Naive thymus-derived CD4-positive, alpha-beta T cell (primary cell): ENCODE data around the gene CAPS2. TPM values are rescaled to one million over a fixed set of nuclear protein-coding genes. Genes with fewer than 3 reads are reported as not detected.

Source experiments
- ATAC-seq: fragments of 150-1000 bp; cut with Tn5 transposase; 2 replicates; pipeline ENCODE4 v1.10.0; 2021; ENCODE audit warnings: mild to moderate bottlenecking, moderate library complexity
- CTCF ChIA-PET: fragments of 350-600 bp; sonication (Branson Sonifier 250); formaldehyde crosslinking; loops from one replicate; lab custom pipeline; 2021; ENCODE audit warnings: antibody characterized with exemption; lab: Charles Lee
- POLR2A ChIA-PET: fragments of 350-600 bp; sonication (Branson Sonifier 250); formaldehyde crosslinking; loops from one replicate; lab custom pipeline; 2021; ENCODE audit warnings: antibody characterized with exemption, inconsistent platforms; lab: Charles Lee
- DNase-seq, 9 donors: peaks; one replicate each; pipeline versions ENCODE4 v3.0.0 to v3.0.0-alpha.2; 2020 to 2022; ENCODE audit warnings: mixed read lengths in 1 of 9
- H3K27ac ChIP-seq: one replicate; pipeline ENCODE4 v1.7.0; 2013; ENCODE audit warnings: mild to moderate bottlenecking, low read depth, low read length, moderate library complexity
- H3K27me3 ChIP-seq, 2 donors: one replicate each; pipeline ENCODE4 v1.7.0; 2013; ENCODE audit warnings: low read length in 2 of 2, mild to moderate bottlenecking in 2 of 2, moderate library complexity in 2 of 2; ENCODE audit not compliant: control insufficient read depth in 2 of 2, insufficient read depth in 2 of 2
- H3K36me3 ChIP-seq, 3 experiments: 1 replicate in 2 of 3; 2 replicates in 1 of 3; pipeline ENCODE4 v1.7.0; 2013; ENCODE audit warnings: low read length in 3 of 3, mild to moderate bottlenecking in 3 of 3, moderate library complexity in 1 of 3; ENCODE audit not compliant: insufficient read depth in 3 of 3, control insufficient read depth in 2 of 3
- H3K4me1 ChIP-seq, 2 donors: one replicate each; pipeline ENCODE4 v1.7.0; 2013; ENCODE audit warnings: low read length in 2 of 2, mild to moderate bottlenecking in 2 of 2, moderate library complexity in 1 of 2; ENCODE audit not compliant: control insufficient read depth in 2 of 2, insufficient read depth in 2 of 2
- H3K4me3 ChIP-seq: 2 replicates; pipeline ENCODE4 v1.7.0; 2013; ENCODE audit warnings: mild to moderate bottlenecking, low read length
- H3K9me3 ChIP-seq, 3 experiments: 1 replicate in 2 of 3; 2 replicates in 1 of 3; pipeline ENCODE4 v1.7.0; 2013; ENCODE audit warnings: low read length in 3 of 3; ENCODE audit not compliant: control insufficient read depth in 2 of 3
- H3K27ac Mint-ChIP-seq, 9 donors: one replicate each; pipeline ENCODE4 v1.8.0; 2020 to 2022; ENCODE audit warnings: mixed read lengths in 9 of 9, mild to moderate bottlenecking in 8 of 9, moderate library complexity in 5 of 9, inconsistent platforms in 2 of 9
- H3K27me3 Mint-ChIP-seq, 5 donors: one replicate each; pipeline ENCODE4 v1.8.0; 2021 to 2022; ENCODE audit warnings: mixed read lengths in 5 of 5, mild to moderate bottlenecking in 1 of 5
- H3K36me3 Mint-ChIP-seq, 5 donors: one replicate each; pipeline ENCODE4 v1.8.0; 2020 to 2022; ENCODE audit warnings: mixed read lengths in 5 of 5, mild to moderate bottlenecking in 3 of 5, inconsistent platforms in 1 of 5
- H3K4me1 Mint-ChIP-seq, 7 donors: one replicate each; pipeline ENCODE4 v1.8.0; 2020 to 2022; ENCODE audit warnings: mixed read lengths in 7 of 7, mild to moderate bottlenecking in 3 of 7, inconsistent platforms in 1 of 7
- H3K4me3 Mint-ChIP-seq, 10 donors: one replicate each; pipeline ENCODE4 v1.8.0; 2020 to 2022; ENCODE audit warnings: mild to moderate bottlenecking in 10 of 10, mixed read lengths in 10 of 10, moderate library complexity in 6 of 10, inconsistent platforms in 2 of 10
- H3K9me3 Mint-ChIP-seq, 11 donors: one replicate each; pipeline ENCODE4 v1.8.0; 2020 to 2022; ENCODE audit warnings: mixed read lengths in 11 of 11, mild to moderate bottlenecking in 4 of 11, inconsistent platforms in 1 of 11, moderate library complexity in 1 of 11
- intact Hi-C, 2 donors: fragments of 100-400 bp; cut with micrococcal nuclease; formaldehyde crosslinking; loops; one replicate each; pipeline ENCODE4 v1.15.1; 2023
- polyA plus RNA-seq, 2 donors: library from polyadenylated mRNA; unstranded; fragments of 300-500 nt; fragmentation: Illumina TruSeq; gene quantifications; one replicate each; pipeline ENCODE4 v1.2.3, GENCODE V29; 2021
- total RNA-seq, 6 experiments: library from RNA in 5 of 6; stranded (reverse) in 5 of 6; gene quantifications; 1 replicate in 5 of 6; 2 replicates in 1 of 6; pipeline ENCODE4 v1.2.3 and lab custom pipeline; 2021 to 2026

Gene CAPS2
- total RNA-seq (1 to 10 TPM; 2.7 to 7.3 (median 3.6) TPM), polyA plus RNA-seq (1 to 10 TPM; 3.3 to 4.4 TPM), total RNA-seq (lab: John Stamatoyannopoulos, UW) (3.9 reads per million, percentile 20 among the genes with 10 or more reads in this experiment)

DNA sequence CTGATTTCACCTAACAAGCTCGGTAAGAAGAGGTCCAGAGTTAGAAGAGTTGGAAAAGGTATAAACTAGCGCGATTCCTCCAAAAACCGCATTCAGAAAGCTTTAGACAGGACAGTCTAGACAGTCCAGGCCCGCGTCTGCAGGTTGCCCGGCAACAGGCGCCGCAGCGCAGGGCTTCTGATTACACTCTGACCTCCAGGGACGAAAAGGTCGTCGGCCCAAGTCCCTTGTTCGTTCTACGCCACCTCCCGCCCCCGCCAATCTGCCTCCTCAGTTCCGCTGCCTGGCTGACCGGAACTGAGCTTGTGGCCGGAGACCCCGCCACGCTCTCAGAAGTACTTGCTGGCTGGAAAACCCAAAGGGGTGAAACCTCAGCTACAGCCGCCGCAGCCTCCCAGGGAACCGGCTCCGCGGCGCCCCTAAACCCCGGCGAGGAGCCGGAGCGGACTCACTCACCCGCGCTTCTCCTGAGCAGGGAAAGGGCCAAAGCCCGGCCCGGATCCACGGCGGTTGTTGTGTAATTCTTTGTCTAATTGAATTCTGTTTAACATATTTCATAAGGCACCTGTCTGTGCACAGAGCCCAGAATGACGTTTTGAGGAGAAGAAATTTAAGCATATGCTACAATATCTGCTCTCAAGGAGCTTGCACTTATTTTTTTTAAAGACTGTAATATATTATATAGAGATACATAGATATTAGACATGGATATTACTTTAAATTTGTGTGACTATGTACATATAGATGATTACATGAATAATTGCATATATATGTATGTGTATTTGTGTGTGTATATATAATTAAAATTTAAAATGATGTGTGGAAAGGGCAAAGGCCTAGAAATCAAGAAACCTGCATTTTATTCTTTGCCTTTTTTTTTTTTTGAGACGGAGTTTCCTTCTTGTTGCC is at the start of gene CAPS2:
Gene CAPS2, minus strand, starts transcription at position 407 of the 909 bp plus-strand sequence. CDS start 3,826 bp downstream, outside the sequence.
- H3K4me1 ChIP-seq, result peaks cover 0 to 5% of the 10 kb centered on the region in 2 donors
- CTCF ChIA-PET, result interaction anchor here (0.8 kb wide), 1 partner anchor 178 kb away, joined by 4 read pairs; no protein-coding TSS in a partner anchor
- Mint-ChIP-seq H3K36me3 (no peaks in the 10 kb centered on the region), H3K4me3 (peak within 1 kb of the TSS; percentile 81 to 90 (median 86)), H3K27me3 (peaks cover 28 to 64% (median 56%) of the 10 kb centered on the region in 5 donors), H3K9me3 (no peaks in the 10 kb centered on the region), H3K4me1 (peaks cover 13 to 22% (median 21%) of the 10 kb centered on the region in 7 donors), H3K27ac (peak within 1 kb of the TSS in 2 of 9 donors; percentile 4 to 55)
- peak; percentile 32 to 70 (median 49) for DNase-seq
- H3K36me3 ChIP-seq, result no peaks in the 10 kb centered on the region
- H3K27ac ChIP-seq, result no peak within 1 kb of the TSS
- peak within 1 kb of the TSS; percentile 52 for H3K4me3 ChIP-seq
- intact Hi-C loops, result loop anchor here (5.0 to 10.0 kb wide), 6 partner anchors 643 to 1255 kb away; partner anchors contain the start of genes BBS10 (in 1 of the 2), NAP1L1 (in 1 of the 2) and OSBPL8 (in 1 of the 2)
- H3K27me3 ChIP-seq, result peaks cover 0 to 3% of the 10 kb centered on the region in 2 donors
- POLR2A ChIA-PET, result interaction anchor here (0.6 to 1.5 kb wide), 3 partner anchors 150 to 807 kb away, joined by 3 to 5 read pairs (median 5); partner anchors contain the start of gene GLIPR1
- H3K9me3 ChIP-seq, result no peaks in the 10 kb centered on the region
- ATAC-seq, result peak; percentile 89

DNA sequence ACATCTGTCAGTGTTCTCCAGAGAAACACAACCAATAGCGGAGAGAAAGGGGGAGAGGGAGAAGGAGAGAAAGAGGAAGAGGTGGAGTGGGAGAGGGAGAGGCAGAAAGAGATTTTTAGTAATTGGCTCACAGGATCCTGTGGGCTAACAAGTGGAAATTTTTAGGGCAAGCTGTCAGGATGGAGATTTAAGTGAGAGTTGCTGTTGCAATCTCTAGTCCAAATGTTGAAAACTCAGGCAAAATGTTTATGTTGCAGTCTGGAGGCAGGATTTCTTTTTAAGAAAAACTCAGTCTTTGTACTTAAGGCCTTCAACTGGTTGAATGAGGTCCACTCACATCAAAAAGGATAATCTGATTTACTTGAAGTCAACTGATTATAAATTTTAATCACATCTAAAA is 48.2 kb upstream of the CAPS2 start:
- Histone ChIP-seq H3K36me3 (no peaks in the 10 kb centered on the region), H3K27me3 (no peaks in the 10 kb centered on the region), H3K27ac (no peak overlapping the region), H3K9me3 (no peaks in the 10 kb centered on the region), H3K4me1 (no peaks in the 10 kb centered on the region), H3K4me3 (no peak overlapping the region)
- ChIA-PET POLR2A (no interaction called here), CTCF (no interaction called here)
- DNase-seq (no peak), ATAC-seq (no peak)
- H3K9me3 Mint-ChIP-seq, result no peaks in the 10 kb centered on the region
- no peak overlapping the region for H3K4me3 Mint-ChIP-seq
- H3K27me3 Mint-ChIP-seq, result no peaks in the 10 kb centered on the region
- H3K4me1 Mint-ChIP-seq, result no peaks in the 10 kb centered on the region
- H3K36me3 Mint-ChIP-seq, result peaks cover 0 to 5% (median 4%) of the 10 kb centered on the region in 5 donors
- intact Hi-C loops, result no loop called here
- H3K27ac Mint-ChIP-seq, result peak overlapping the region in 1 of 9 donors; percentile 70

DNA sequence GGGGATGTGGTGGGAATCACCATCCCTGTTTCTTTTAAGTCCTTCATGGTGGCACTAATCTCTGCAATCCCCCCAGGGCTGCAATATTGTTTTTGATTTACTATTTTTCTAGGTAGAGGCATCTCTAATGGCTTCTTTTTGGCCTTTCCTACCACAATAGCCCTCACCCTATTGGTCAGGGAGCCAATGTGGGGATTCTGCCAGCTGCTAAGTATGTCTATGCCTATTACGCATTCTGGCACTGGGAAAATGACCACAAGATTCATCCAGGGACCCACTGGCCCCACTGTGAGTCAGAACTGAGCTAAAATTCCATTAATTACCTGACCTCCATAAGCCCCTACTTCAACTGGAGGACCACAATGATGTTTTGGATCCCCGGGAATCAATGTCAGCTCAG is 44.8 kb upstream of the CAPS2 start:
- Histone ChIP-seq H3K27ac (no peak overlapping the region), H3K9me3 (no peaks in the 10 kb centered on the region), H3K4me1 (no peaks in the 10 kb centered on the region), H3K27me3 (no peaks in the 10 kb centered on the region), H3K36me3 (no peaks in the 10 kb centered on the region), H3K4me3 (no peak overlapping the region)
- ChIA-PET POLR2A (interaction anchor here (0.6 kb wide), 1 partner anchor 1259 kb away, joined by 3 read pairs; no protein-coding TSS in a partner anchor), CTCF (no interaction called here)
- H3K9me3 Mint-ChIP-seq, result peaks cover 0 to 1% (median 0%) of the 10 kb centered on the region in 11 donors
- no peaks in the 10 kb centered on the region for H3K27me3 Mint-ChIP-seq
- H3K4me1 Mint-ChIP-seq, result no peaks in the 10 kb centered on the region
- ATAC-seq (no peak), DNase-seq (no peak)
- intact Hi-C loops, result no loop called here
- peaks cover 0 to 5% (median 0%) of the 10 kb centered on the region in 5 donors for H3K36me3 Mint-ChIP-seq
- no peak overlapping the region for H3K27ac Mint-ChIP-seq
- H3K4me3 Mint-ChIP-seq, result no peak overlapping the region

- no peaks in the 10 kb centered on the region for H3K4me1 ChIP-seq
- no peaks in the 10 kb centered on the region for H3K9me3 ChIP-seq
- no peak for ATAC-seq
- no peak for DNase-seq
- ChIA-PET CTCF (no interaction called here), POLR2A (interaction anchor here (0.7 kb wide), 1 partner anchor 1179 kb away, joined by 5 read pairs; no protein-coding TSS in a partner anchor)
- H3K27ac ChIP-seq, result no peak overlapping the region
- H3K27me3 ChIP-seq, result no peaks in the 10 kb centered on the region
- no peak overlapping the region for H3K4me3 ChIP-seq
- H3K27me3 Mint-ChIP-seq, result no peaks in the 10 kb centered on the region
- peaks cover 0 to 3% (median 0%) of the 10 kb centered on the region in 11 donors for H3K9me3 Mint-ChIP-seq
- intact Hi-C loops, result no loop called here
- no peak overlapping the region for H3K27ac Mint-ChIP-seq
- no peak overlapping the region for H3K4me3 Mint-ChIP-seq
- H3K36me3 Mint-ChIP-seq, result no peaks in the 10 kb centered on the region
- no peaks in the 10 kb centered on the region for H3K36me3 ChIP-seq
- H3K4me1 Mint-ChIP-seq, result peaks cover 0 to 7% (median 0%) of the 10 kb centered on the region in 7 donors
These were observed 36.5 kb upstream of the CAPS2 start for GRCh38 chr12:75366629-75367028.

GRCh38 chr12:75364919-75365318 is 34.8 kb upstream of the CAPS2 start:
- Mint-ChIP-seq H3K4me3 (no peak overlapping the region), H3K27me3 (no peaks in the 10 kb centered on the region), H3K4me1 (peaks cover 0 to 19% (median 4%) of the 10 kb centered on the region in 7 donors), H3K9me3 (peaks cover 0 to 11% (median 0%) of the 10 kb centered on the region in 11 donors), H3K36me3 (peaks cover 0 to 10% (median 0%) of the 10 kb centered on the region in 5 donors), H3K27ac (no peak overlapping the region)
- POLR2A ChIA-PET, result no interaction called here
- no peak for ATAC-seq
- no peaks in the 10 kb centered on the region for H3K9me3 ChIP-seq
- H3K4me1 ChIP-seq, result no peaks in the 10 kb centered on the region
- no peak for DNase-seq
- H3K27me3 ChIP-seq, result no peaks in the 10 kb centered on the region
- intact Hi-C loops, result no loop called here
- H3K27ac ChIP-seq, result no peak overlapping the region
- CTCF ChIA-PET, result no interaction called here
- H3K4me3 ChIP-seq, result no peak overlapping the region
- no peaks in the 10 kb centered on the region for H3K36me3 ChIP-seq

DNA sequence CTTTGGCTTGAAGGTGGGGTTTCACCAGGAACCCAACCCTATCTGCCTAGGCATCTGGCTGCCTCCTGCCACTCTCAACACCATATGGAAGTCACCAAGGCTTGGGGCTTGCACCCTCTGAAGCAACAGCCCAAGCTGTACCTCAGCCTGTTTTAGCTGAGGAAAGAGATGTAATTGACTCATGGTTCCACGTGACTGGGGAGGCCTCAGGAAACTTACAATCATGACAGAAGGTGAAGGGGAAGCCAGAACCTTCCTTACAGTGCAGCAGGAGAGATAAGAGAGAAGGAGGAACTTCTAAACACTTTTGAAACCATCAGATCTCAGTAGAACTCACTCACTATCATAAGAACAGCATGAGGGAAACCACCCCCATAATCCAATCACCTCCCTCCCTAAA is 31.3 kb upstream of the CAPS2 start:
- no peak overlapping the region for H3K4me3 Mint-ChIP-seq
- ChIA-PET POLR2A (no interaction called here), CTCF (no interaction called here)
- H3K9me3 ChIP-seq, result no peaks in the 10 kb centered on the region
- DNase-seq (no peak), ATAC-seq (peak; percentile 14)
- peaks cover 0 to 14% (median 4%) of the 10 kb centered on the region in 7 donors for H3K4me1 Mint-ChIP-seq
- no peaks in the 10 kb centered on the region for H3K27me3 ChIP-seq
- no peak overlapping the region for H3K27ac ChIP-seq
- H3K36me3 ChIP-seq, result no peaks in the 10 kb centered on the region
- H3K4me1 ChIP-seq, result no peaks in the 10 kb centered on the region
- H3K36me3 Mint-ChIP-seq, result peaks cover 0 to 11% (median 0%) of the 10 kb centered on the region in 5 donors
- H3K27me3 Mint-ChIP-seq, result no peaks in the 10 kb centered on the region
- intact Hi-C loops, result loop anchor here in 1 of 2 donors (2.0 kb wide), 1 partner anchor 17 kb away; no protein-coding TSS in a partner anchor
- H3K4me3 ChIP-seq, result no peak overlapping the region
- H3K27ac Mint-ChIP-seq, result peak overlapping the region in 1 of 9 donors; percentile 58
- H3K9me3 Mint-ChIP-seq, result peaks cover 0 to 11% (median 0%) of the 10 kb centered on the region in 11 donors
